ENCODE measurements around the gene PTRH2. TPM values are rescaled to one million over a fixed set of nuclear protein-coding genes. Genes with fewer than 3 reads are reported as not detected.

PTRH2 gene
- polyA plus RNA-seq, 3 donors: 13.4 to 27.0 (median 26.0) TPM

DNA sequence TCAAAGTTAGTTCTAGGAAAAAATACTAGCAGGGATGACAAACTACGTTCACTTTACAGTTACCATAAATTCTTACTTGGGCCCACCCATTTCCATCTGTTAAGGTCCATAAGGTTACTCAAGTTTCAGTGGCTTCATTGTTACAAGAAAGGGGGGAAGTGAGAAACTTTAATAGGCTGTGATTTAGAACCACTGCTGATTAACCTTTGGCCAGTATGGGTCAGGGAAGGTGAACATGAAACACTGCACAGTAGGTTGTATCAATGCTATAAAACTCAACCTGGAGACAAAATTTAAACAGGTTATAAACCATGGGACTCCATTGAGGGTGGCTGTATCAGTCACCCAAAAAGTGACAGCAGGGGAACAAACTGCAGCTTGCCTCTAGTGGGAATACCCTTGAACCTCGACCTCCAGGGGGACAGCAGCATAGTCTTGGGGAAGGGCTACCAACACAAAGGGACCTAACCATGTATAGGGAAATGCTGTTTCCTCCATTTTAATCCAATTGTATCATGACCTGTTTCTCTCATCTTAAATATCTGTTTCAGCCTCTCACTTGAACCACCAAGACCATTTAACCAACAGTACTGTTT is 10.4 kb downstream of the PTRH2 start:
- H3K4me1 Mint-ChIP-seq: peaks cover 2% of the 10 kb centered on the region
- Histone ChIP-seq H3K79me2 (ENCODE audit: insufficient read depth, low read length) (peaks cover 100% of the 10 kb centered on the region), H3K4me2 (replicated peaks; ENCODE audit: extremely low read depth, low read length, poor library complexity, severe bottlenecking) (no peak overlapping the region), H3K4me1 (ENCODE audit: control insufficient read depth in 1 of 2, insufficient read depth in 2 of 2, low read length in 2 of 2) (no peaks in the 10 kb centered on the region), H3K4me3 (replicated peaks in 1 of 3; ENCODE audit: low read depth in 2 of 3, low read length in 3 of 3) (no peak overlapping the region), H3K27ac (ENCODE audit: low read depth in 1 of 2, low read length in 2 of 2) (peak overlapping the region in 1 of 2 donors; percentile 70), H3K27me3 (ENCODE audit: control insufficient read depth in 2 of 2, insufficient read depth in 2 of 2, low read length in 2 of 2) (no peaks in the 10 kb centered on the region), H3K36me3 (replicated peaks in 1 of 2; ENCODE audit: control insufficient read depth in 1 of 2, insufficient read depth in 2 of 2, low read length in 2 of 2) (peaks cover 77 to 100% of the 10 kb centered on the region in 2 donors), H4K20me1 (ENCODE audit: insufficient read depth, low read length) (peaks cover 100% of the 10 kb centered on the region), H3K9ac (ENCODE audit: insufficient read depth, low read length, poor library complexity, severe bottlenecking) (no peak overlapping the region), H3K9me3 (replicated peaks in 1 of 2; ENCODE audit: control insufficient read depth in 1 of 2, insufficient read depth in 1 of 2, low read length in 2 of 2) (no peaks in the 10 kb centered on the region), H2AFZ (ENCODE audit: insufficient read depth, low read depth, low read length, poor library complexity, severe bottlenecking) (no peak overlapping the region)
- no peaks in the 10 kb centered on the region for H3K9me3 Mint-ChIP-seq
- 100% methylated on average over 1 of the region's 2 CpGs for WGBS (ENCODE audit: insufficient coverage)
- no peaks in the 10 kb centered on the region for H3K27me3 Mint-ChIP-seq (ENCODE audit: low read depth in 3 of 3)
- intact Hi-C loops (cut with micrococcal nuclease): no loop called here
- no peak overlapping the region for H3K4me3 Mint-ChIP-seq
- no peak for DNase-seq
- H3K36me3 Mint-ChIP-seq: peaks cover 71 to 84% of the 10 kb centered on the region in 2 donors
- no peak for TF ChIP-seq CTCF (IDR thresholded peaks at IDR 0.05)
- peak overlapping the region in 6 of 7 donors; percentile 12 to 72 (median 18) for H3K27ac Mint-ChIP-seq

DNA sequence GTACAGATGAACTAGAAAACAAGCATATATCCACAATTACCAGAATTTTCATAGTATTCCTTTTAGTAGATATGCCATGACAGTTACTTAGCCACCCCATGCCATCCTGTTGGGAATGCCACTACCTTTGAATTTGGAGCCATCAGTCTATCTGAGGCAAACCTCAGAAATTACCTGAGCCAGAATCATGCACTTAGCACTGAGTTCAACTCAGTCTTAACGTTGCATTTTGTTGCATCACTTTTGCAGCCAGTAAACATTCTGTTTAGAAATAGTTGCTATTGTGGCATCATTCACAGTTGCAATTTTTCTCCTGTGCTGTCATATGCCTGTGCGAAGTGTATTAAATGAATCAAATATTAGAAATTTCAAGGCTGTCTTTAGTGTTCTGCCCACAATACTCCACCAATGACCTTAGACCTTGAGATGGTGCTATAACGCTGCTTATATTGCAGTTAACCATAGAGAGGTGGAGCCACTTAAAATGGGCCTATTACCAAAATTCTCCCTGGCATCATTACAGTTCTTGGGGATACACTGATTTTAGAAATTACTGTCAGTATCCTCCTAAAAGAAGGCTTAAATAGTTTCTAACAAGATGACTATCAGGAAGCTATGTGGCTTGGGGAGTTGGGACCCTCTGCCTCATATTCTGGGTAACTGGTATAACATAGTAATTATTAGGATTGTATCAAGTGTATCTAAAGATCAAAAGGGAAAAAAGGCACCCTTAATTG is 11.1 kb downstream of the PTRH2 start:
- H3K27me3 Mint-ChIP-seq (ENCODE audit: low read depth in 3 of 3): no peaks in the 10 kb centered on the region
- Histone ChIP-seq H3K9ac (ENCODE audit: insufficient read depth, low read length, poor library complexity, severe bottlenecking) (no peak overlapping the region), H3K9me3 (replicated peaks in 1 of 2; ENCODE audit: control insufficient read depth in 1 of 2, insufficient read depth in 1 of 2, low read length in 2 of 2) (no peaks in the 10 kb centered on the region), H3K27ac (ENCODE audit: low read depth in 1 of 2, low read length in 2 of 2) (peak overlapping the region in 1 of 2 donors; percentile 70), H3K4me1 (ENCODE audit: control insufficient read depth in 1 of 2, insufficient read depth in 2 of 2, low read length in 2 of 2) (no peaks in the 10 kb centered on the region), H3K79me2 (ENCODE audit: insufficient read depth, low read length) (peaks cover 97% of the 10 kb centered on the region), H3K27me3 (ENCODE audit: control insufficient read depth in 2 of 2, insufficient read depth in 2 of 2, low read length in 2 of 2) (no peaks in the 10 kb centered on the region), H2AFZ (ENCODE audit: insufficient read depth, low read depth, low read length, poor library complexity, severe bottlenecking) (no peak overlapping the region), H3K36me3 (replicated peaks in 1 of 2; ENCODE audit: control insufficient read depth in 1 of 2, insufficient read depth in 2 of 2, low read length in 2 of 2) (peaks cover 82 to 99% of the 10 kb centered on the region in 2 donors), H3K4me2 (replicated peaks; ENCODE audit: extremely low read depth, low read length, poor library complexity, severe bottlenecking) (no peak overlapping the region), H4K20me1 (ENCODE audit: insufficient read depth, low read length) (peaks cover 97% of the 10 kb centered on the region), H3K4me3 (replicated peaks in 1 of 3; ENCODE audit: low read depth in 2 of 3, low read length in 3 of 3) (no peak overlapping the region)
- WGBS (ENCODE audit: insufficient coverage): no CpG with 5 or more reads among the region's 3 CpGs
- no peak for TF ChIP-seq CTCF (IDR thresholded peaks at IDR 0.05)
- no peak overlapping the region for H3K4me3 Mint-ChIP-seq
- no peak for DNase-seq
- H3K9me3 Mint-ChIP-seq: no peaks in the 10 kb centered on the region
- peaks cover 2% of the 10 kb centered on the region for H3K4me1 Mint-ChIP-seq
- H3K27ac Mint-ChIP-seq: peak overlapping the region in 3 of 7 donors; percentile 19 to 51 (median 39)
- H3K36me3 Mint-ChIP-seq: peaks cover 75 to 87% of the 10 kb centered on the region in 2 donors
- intact Hi-C loops (cut with micrococcal nuclease): no loop called here

Measured in CD14-positive monocyte (primary cell).